Fibroblast of villous mesenchyme (primary cell): ENCODE data around the gene KIRREL3. TPM values are rescaled to one million over a fixed set of nuclear protein-coding genes. Genes with fewer than 3 reads are reported as not detected.

Experiments used
- DNase-seq: peaks from one replicate; pipeline ENCODE4 v3.0.0-alpha.2; 2010; ENCODE audit warnings: low read depth
- H3K4me3 ChIP-seq: 2 replicates; pipeline ENCODE4 v1.5.1; 2011; ENCODE audit warnings: low read depth, mild to moderate bottlenecking, low read length
- total RNA-seq: library from RNA; depleted of rRNA; stranded (reverse); fragments of >200 nt; gene quantifications from 2 replicates; pipeline ENCODE4 v1.2.3, GENCODE V29; 2012
- TF ChIP-seq, protein P1 (sequence below): IDR thresholded peaks from 2 replicates; pipeline ENCODE4 v1.5.1; 2012; ENCODE audit warnings: low read depth, mild to moderate bottlenecking, low read length; ENCODE audit not compliant: insufficient read depth

KIRREL3 gene
- total RNA-seq, 1 donor = 9.9 TPM

GRCh38 chr11:126581871-126582648 is 418.5 kb downstream of the KIRREL3 start:
- no peak overlapping the region for H3K4me3 ChIP-seq
- DNase-seq = no peak
- TF ChIP-seq, protein P1, sequence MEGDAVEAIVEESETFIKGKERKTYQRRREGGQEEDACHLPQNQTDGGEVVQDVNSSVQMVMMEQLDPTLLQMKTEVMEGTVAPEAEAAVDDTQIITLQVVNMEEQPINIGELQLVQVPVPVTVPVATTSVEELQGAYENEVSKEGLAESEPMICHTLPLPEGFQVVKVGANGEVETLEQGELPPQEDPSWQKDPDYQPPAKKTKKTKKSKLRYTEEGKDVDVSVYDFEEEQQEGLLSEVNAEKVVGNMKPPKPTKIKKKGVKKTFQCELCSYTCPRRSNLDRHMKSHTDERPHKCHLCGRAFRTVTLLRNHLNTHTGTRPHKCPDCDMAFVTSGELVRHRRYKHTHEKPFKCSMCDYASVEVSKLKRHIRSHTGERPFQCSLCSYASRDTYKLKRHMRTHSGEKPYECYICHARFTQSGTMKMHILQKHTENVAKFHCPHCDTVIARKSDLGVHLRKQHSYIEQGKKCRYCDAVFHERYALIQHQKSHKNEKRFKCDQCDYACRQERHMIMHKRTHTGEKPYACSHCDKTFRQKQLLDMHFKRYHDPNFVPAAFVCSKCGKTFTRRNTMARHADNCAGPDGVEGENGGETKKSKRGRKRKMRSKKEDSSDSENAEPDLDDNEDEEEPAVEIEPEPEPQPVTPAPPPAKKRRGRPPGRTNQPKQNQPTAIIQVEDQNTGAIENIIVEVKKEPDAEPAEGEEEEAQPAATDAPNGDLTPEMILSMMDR = no peak

DNA sequence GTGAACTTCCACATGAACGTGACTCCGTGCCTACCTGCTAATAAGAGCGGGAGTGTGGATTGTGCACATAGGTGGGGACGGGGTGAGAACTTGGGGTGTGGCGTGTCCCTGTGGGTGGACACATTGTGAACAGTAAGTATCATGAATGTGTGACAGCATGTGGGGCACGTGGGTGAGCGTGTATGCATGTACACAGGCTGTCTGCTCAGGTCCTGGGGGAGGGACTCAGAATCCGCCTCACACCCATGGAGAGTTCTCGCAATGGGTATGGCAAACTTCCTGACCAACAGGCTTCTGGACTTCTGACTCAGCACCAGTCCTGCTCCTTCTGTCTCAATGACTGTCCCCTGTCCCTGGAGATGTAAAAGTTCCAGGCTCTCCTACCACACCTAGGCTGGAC is 422.1 kb downstream of the KIRREL3 start:
- TF ChIP-seq, protein P1 = no peak
- no peak overlapping the region for H3K4me3 ChIP-seq
- DNase-seq = no peak

DNA sequence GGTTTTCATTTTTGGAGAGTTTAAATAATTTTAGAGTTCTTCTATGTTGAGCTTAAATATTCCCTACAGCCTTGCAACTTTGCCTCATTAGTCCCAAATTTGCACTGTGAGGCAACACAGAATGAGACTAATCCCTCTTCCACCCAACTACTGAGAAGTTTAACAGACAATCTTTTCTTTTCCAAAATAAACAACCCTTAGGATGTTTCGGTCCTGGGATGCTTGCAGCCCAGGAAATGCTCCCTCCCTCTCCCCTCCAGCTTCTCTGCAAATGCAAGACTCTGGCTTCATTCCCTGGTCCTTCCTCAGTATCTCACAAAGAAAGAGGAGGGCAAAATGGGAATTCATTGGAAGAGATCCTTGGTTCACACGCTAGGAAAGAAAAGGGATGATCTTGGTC is 422.5 kb downstream of the KIRREL3 start:
- H3K4me3 ChIP-seq = no peak overlapping the region
- no peak for DNase-seq
- TF ChIP-seq, protein P1 = no peak

DNA sequence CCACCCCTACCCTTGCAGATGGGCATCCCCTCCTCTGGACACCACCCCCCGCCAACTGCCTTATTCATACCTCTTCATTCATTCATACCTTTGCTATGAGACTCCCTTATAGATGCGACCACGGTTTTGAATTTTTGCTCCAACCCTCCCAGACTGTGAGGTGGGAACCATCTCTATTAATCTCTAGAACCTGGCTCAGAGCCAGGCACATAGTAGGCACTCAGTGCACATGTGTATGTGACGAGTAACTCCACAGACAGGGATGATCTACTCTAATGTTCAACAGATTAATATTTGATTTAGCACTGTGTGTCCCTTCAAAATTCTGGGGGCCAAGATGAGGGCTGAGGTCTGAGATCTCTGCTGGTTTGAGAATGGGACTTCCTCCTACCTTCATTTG is 424.7 kb downstream of the KIRREL3 start:
- TF ChIP-seq, protein P1 = no peak
- H3K4me3 ChIP-seq = no peak overlapping the region
- no peak for DNase-seq

DNA sequence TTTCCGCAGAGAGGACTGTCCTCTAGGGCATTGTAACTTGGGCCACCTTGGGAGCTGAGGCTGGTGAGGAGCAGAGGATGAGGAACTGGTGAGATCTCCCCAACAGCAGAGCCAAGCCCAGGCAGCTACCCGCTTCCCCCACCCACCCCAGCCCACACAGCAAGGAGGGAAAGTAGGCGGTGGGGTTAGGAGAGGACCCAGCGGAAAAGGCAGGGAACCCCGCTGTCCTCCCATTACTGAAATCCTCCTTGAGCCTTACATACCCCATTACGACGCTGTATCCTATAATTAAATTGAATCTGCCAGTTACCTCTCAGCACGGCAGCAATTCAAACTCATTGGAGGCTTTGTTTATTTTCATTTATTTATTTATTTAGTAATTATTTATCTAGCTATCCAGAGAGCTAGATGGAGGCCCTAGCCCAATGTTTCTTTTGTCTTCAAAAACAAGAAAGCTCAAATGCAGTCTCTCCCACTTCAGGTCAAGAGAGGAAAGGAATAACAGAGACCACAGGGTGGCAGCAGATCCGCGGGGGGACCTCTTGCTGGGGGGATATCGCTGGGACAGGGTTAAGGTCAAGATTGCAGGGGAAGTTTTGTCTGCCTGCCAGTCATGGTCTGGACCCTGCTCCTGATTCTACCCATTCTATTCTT is 427.1 kb downstream of the KIRREL3 start:
- no peak for DNase-seq
- H3K4me3 ChIP-seq = no peak overlapping the region
- TF ChIP-seq, protein P1 = no peak

DNA sequence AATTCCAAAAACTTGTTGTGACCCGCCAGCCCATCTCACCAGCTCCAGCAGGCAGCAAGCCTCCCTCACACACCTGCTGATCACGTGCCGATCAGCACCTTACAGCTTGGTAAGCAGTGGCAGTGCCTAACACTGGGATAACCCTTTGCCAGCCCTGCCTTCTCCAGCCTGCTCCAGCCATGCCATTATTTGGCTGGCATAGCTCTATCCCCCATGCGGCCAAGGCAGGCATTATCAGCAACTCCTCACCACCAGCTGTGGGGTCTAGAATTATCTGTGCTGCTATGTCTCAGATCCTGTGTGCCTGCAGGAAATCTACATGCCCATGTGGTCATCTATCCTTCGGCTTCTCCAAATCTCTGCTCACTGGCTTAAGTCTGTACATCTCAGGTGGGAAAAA is 430.1 kb downstream of the KIRREL3 start:
- no peak overlapping the region for H3K4me3 ChIP-seq
- TF ChIP-seq, protein P1 = no peak
- DNase-seq = no peak

GRCh38 chr11:126567419-126567818 is 433.2 kb downstream of the KIRREL3 start:
- H3K4me3 ChIP-seq = no peak overlapping the region
- DNase-seq = no peak
- TF ChIP-seq, protein P1 = no peak
